Activated T-cell treated with anti-CD3 and anti-CD28 coated beads, Interleukin-2, amount 50 U/mL, for 24 hours (primary cell): ENCODE data around the gene IFT57.

Source experiments
- DNase-seq: peaks from one replicate; pipeline ENCODE4 v3.0.0-alpha.2; 2020
- H3K27ac Mint-ChIP-seq: 2 replicates; pipeline ENCODE4 v1.8.0; 2020; ENCODE audit warnings: mild to moderate bottlenecking, mixed read lengths
- H3K27me3 Mint-ChIP-seq: 2 replicates; pipeline ENCODE4 v1.8.0; 2020; ENCODE audit warnings: mixed read lengths
- H3K36me3 Mint-ChIP-seq: 2 replicates; pipeline ENCODE4 v1.8.0; 2020; ENCODE audit warnings: low read depth, mixed read lengths
- H3K4me1 Mint-ChIP-seq: 2 replicates; pipeline ENCODE4 v1.8.0; 2020; ENCODE audit warnings: low read depth, mixed read lengths
- H3K4me3 Mint-ChIP-seq: 2 replicates; pipeline ENCODE4 v1.8.0; 2020; ENCODE audit warnings: mild to moderate bottlenecking, moderate library complexity, mixed read lengths
- H3K9me3 Mint-ChIP-seq: 2 replicates; pipeline ENCODE4 v1.8.0; 2020; ENCODE audit warnings: mixed read lengths

Gene IFT57

DNA sequence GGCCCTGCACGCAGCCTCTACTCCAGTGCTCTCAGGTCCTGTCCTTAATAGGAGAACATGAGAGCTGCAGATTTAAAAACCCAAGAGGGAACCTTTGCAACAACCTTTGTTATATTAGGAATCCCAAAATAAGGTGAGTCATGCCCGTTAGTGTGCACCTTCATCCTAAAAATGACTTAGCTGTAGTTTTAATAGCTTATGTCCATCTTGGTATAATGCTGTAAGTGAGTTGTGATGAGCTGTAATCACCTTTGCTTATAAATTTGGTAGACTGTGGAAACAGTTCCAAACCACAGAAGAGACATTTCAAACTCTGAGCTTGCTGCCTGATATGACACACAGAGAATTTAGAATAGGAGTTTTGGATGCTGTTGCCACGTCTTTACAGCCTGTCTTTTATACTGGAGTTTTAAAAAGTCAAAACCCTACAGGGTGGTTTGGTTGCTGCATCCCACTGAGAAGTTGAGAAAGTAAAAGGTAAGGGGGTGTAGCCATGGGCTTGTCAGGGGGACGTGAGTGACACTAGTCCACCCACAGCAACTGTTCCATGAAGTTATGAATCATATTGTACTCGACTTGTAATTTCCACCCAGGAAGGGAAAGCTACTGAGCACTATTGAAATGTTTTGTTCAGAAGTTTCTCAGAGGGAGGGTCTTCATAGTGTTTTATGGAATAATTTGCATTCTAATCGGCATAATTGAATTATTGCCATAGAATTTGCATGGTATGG lies 104.0 kb downstream of the IFT57 start:
- Mint-ChIP-seq H3K27me3 (no peaks in the 10 kb centered on the region), H3K4me3 (peak overlapping the region; percentile 12), H3K36me3 (no peaks in the 10 kb centered on the region), H3K4me1 (peaks cover 56% of the 10 kb centered on the region), H3K27ac (peak overlapping the region; percentile 92), H3K9me3 (no peaks in the 10 kb centered on the region)
- no peak for DNase-seq

DNA sequence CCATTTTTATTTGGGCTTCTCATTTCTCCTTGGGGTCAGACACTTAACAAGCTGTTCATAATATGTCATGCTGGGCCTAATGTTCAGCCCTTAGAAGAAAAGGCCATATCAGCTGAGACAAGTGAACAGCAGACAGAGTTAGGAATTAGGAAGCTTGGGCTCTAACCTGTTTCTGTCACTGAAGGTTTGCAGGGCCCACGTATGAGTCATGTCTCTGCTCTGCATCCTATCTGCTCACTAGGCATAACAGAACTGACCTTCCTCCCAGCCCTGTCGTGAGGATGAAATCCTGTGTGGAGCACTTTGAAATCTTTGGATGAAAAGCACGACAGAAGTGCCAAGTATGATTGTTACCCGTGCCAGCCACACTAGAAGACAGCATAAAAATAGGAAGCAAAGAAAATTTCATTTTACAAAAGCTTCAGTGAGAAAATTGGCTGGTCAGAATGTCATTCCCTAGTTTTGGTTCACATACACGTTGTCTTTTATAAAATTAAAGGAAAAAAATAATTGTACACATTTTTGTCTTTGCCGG lies 104.9 kb downstream of the IFT57 start:
- peak overlapping the region; percentile 92 for H3K27ac Mint-ChIP-seq
- H3K4me1 Mint-ChIP-seq, result peaks cover 49% of the 10 kb centered on the region
- DNase-seq, result no peak
- H3K4me3 Mint-ChIP-seq, result no peak overlapping the region
- no peaks in the 10 kb centered on the region for H3K27me3 Mint-ChIP-seq
- H3K9me3 Mint-ChIP-seq, result no peaks in the 10 kb centered on the region
- no peaks in the 10 kb centered on the region for H3K36me3 Mint-ChIP-seq

DNA sequence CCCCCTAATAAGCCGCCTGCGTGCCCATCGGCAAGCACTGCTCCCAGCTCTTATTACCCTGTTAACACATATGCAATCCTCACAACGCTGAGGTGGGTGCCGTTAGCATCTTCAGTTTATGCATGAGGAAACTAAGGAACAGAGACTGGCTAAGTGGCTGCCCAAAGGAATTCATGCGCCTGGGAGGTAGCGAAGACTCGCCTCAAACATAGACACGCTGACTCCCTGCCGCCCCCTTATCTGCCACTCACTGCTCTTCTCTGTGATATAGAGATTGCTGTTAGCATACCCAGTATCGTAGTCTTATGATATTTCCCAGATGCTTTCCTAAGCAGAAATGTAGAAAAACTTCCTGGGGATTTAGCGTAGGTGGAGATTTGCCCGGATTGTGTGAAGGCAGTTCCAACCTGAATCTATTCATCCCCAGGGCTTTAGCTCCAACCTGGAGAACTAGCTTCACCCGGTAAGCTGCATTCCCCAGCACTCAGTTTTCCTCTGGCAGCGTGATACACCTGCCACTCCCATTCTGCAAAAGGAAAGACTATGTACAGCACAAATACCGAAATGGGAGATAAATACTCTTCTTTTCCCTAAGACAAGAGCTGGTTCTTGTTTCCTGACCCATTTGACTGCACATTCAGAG lies 107.7 kb downstream of the IFT57 start:
- H3K36me3 Mint-ChIP-seq, result no peaks in the 10 kb centered on the region
- DNase-seq, result no peak
- no peaks in the 10 kb centered on the region for H3K27me3 Mint-ChIP-seq
- no peaks in the 10 kb centered on the region for H3K9me3 Mint-ChIP-seq
- H3K4me1 Mint-ChIP-seq, result peaks cover 27% of the 10 kb centered on the region
- no peak overlapping the region for H3K27ac Mint-ChIP-seq
- no peak overlapping the region for H3K4me3 Mint-ChIP-seq

DNA sequence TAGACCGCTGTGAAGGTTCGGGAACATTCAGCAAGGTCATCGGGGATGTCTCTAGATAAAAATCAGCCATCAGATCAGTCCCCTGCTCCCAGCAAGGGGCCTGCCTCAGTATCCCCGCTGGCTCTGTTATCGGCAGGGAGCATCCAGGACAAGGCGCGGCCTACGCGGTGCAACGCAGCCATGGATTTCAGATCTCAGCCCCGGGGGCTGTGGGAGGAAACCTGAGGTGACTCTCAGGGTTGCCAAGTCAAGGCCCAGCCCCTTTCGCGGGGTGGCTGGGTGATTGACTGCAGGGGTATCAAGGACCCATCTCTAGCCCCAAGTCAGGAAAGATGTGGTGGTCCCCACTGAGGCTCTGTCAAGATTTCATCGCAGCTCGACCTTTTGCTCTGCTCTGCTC lies 108.2 kb downstream of the IFT57 start:
- Mint-ChIP-seq H3K9me3 (no peaks in the 10 kb centered on the region), H3K4me3 (no peak overlapping the region), H3K27me3 (no peaks in the 10 kb centered on the region), H3K4me1 (peaks cover 21% of the 10 kb centered on the region), H3K36me3 (no peaks in the 10 kb centered on the region), H3K27ac (no peak overlapping the region)
- DNase-seq, result no peak

DNA sequence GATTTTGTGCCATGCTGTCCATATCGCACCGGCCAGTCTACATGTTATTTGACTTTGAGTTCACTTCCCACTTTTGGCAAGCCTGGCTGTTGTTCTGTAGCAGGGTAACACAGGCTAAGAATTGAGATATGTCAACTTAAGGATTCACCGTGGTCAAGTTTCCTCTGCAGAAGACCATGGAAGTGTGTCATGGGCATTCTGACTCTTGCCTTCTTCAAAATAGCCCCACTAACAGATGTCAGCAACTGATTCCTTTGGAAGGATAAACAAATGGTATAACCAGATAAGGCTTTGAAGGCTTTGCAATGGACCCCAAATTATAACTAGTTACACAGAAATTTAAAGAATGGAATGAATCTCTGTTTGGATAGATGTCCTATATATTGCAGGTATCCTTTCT lies 111.3 kb downstream of the IFT57 start:
- Mint-ChIP-seq H3K27me3 (no peaks in the 10 kb centered on the region), H3K9me3 (no peaks in the 10 kb centered on the region), H3K4me3 (no peak overlapping the region), H3K27ac (no peak overlapping the region), H3K36me3 (no peaks in the 10 kb centered on the region), H3K4me1 (peaks cover 5% of the 10 kb centered on the region)
- DNase-seq, result no peak
